ENCODE results near the gene PXDN.
"Not testable (repeated sequence)": the region's sequence is repeated elsewhere in the genome, so short reads cannot be mapped to it uniquely, and the experiment has no call there.

PXDN gene

GRCh38 chr2:1722692-1723091 lies 21.6 kb downstream of the PXDN start:
- Histone ChIP-seq H3K27ac (ENCODE audit: insufficient read depth, low read length, poor library complexity, severe bottlenecking) (no peak overlapping the region), H3K9me3 (ENCODE audit: control insufficient read depth, low read length) (no peaks in the 10 kb centered on the region), H3K27me3 (replicated peaks; ENCODE audit: control insufficient read depth, insufficient read depth, low read length, poor library complexity, severe bottlenecking) (no peaks in the 10 kb centered on the region), H3K36me3 (ENCODE audit: control insufficient read depth, insufficient read depth, low read length) (no peaks in the 10 kb centered on the region), H3K4me3 (ENCODE audit: insufficient read depth, low read depth, low read length, poor library complexity, severe bottlenecking) (no peak overlapping the region), H3K4me1 (ENCODE audit: control insufficient read depth, insufficient read depth, low read length, poor library complexity, severe bottlenecking) (no peaks in the 10 kb centered on the region)
- no peak for DNase-seq

DNA sequence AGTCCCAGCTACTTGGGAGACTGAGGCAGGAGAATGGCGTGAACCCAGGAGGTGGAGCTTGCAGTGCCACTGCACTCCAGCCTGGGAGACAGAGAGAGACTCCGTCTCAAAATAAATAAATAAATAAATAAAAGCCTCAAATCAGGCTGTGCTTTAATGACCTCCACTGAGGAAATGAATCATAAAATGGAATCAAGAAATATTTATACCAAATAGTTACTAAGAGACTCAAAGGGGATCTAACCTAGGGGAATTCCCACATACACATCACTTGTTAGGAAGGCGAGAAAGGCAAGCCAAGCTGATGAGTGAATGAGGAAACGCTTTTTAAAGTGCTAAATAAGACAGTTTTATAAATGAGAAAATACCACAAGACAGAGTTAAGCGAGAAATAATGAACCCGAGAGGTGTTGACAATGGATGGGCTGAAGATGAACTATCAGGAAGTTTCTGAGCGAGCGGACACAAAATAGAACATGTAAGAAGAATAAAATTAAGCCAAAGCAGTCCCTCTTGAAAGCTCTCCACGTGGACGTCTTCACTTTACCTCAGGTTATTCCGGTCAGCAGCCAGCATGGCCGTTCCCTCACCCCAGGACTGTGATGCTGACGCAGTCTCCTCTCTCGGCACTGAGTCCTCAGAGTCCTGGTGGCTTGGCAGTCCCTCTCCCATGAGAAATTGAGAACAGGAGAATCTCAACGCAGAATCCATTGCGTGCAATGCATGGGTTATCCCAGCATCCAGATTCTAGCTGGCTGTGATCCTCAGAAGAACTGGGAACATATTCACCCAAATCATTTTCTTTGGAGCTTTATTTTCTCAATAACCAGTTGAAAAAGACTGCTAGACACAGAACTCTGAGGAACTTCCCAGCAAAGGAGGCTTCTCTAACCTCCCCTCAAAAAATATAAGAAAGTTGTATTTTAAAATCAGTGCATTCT lies 22.3 kb downstream of the PXDN start:
- H3K27me3 ChIP-seq (replicated peaks; ENCODE audit: control insufficient read depth, insufficient read depth, low read length, poor library complexity, severe bottlenecking), result no peaks in the 10 kb centered on the region
- H3K27ac ChIP-seq (ENCODE audit: insufficient read depth, low read length, poor library complexity, severe bottlenecking), result no peak overlapping the region
- H3K4me3 ChIP-seq (ENCODE audit: insufficient read depth, low read depth, low read length, poor library complexity, severe bottlenecking), result no peak overlapping the region
- no peaks in the 10 kb centered on the region for H3K4me1 ChIP-seq (ENCODE audit: control insufficient read depth, insufficient read depth, low read length, poor library complexity, severe bottlenecking)
- no peak for DNase-seq
- no peaks in the 10 kb centered on the region for H3K36me3 ChIP-seq (ENCODE audit: control insufficient read depth, insufficient read depth, low read length)
- H3K9me3 ChIP-seq (ENCODE audit: control insufficient read depth, low read length), result no peaks in the 10 kb centered on the region

DNA sequence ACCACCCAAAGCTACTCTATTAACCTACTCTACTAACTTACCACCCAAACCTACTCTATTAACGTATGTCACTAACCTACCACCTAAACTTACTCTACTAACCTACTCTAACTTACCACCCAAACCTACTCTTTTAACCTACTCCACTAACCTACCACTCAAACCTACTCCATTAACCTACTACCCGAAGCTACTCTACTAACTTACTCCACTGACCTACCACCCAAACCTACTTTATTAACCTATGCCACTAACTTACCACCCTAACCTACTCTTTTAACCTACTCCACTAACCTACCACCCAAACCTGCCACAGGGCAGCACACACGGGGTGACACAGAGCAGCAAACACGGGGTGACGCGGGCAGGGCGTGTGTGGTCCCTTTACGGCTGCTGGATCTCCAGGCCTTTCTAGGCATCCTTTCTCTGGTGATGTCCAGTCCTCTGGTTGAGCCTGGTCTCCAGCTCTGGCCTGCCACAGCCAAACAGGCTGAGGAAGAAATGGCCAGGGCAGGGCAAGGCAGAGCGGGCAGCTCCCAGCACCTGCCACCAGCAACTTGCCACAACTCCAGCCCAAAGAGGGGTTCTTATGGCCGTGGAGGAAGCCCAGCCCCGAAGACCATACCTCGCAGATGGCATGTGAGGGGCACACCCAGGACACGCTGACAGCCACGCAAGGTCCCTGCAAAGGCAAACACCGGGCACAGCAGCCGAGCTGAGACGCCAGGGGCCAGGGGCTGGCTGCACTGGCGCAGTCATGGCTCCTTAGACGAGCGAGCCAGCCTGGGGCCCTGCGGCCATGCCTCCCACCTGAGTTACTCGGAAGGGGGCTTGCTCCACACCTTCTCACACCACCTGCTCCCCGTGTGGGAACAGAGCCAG lies 25.7 kb downstream of the PXDN start:
- no peak overlapping the region for H3K4me3 ChIP-seq (ENCODE audit: insufficient read depth, low read depth, low read length, poor library complexity, severe bottlenecking)

GRCh38 chr2:1717113-1717512 lies 27.2 kb downstream of the PXDN start:
- Histone ChIP-seq H3K9me3 (ENCODE audit: control insufficient read depth, low read length) (no peaks in the 10 kb centered on the region), H3K27ac (ENCODE audit: insufficient read depth, low read length, poor library complexity, severe bottlenecking) (no peak overlapping the region), H3K4me1 (ENCODE audit: control insufficient read depth, insufficient read depth, low read length, poor library complexity, severe bottlenecking) (no peaks in the 10 kb centered on the region), H3K36me3 (ENCODE audit: control insufficient read depth, insufficient read depth, low read length) (no peaks in the 10 kb centered on the region), H3K4me3 (ENCODE audit: insufficient read depth, low read depth, low read length, poor library complexity, severe bottlenecking) (no peak overlapping the region), H3K27me3 (replicated peaks; ENCODE audit: control insufficient read depth, insufficient read depth, low read length, poor library complexity, severe bottlenecking) (no peaks in the 10 kb centered on the region)
- DNase-seq, result no peak

More for the DNA sequence above, 25.7 kb downstream of the PXDN start:
- no peak for DNase-seq
- H3K4me1 ChIP-seq (ENCODE audit: control insufficient read depth, insufficient read depth, low read length, poor library complexity, severe bottlenecking), result no peaks in the 10 kb centered on the region
- no peaks in the 10 kb centered on the region for H3K36me3 ChIP-seq (ENCODE audit: control insufficient read depth, insufficient read depth, low read length)
- no peaks in the 10 kb centered on the region for H3K9me3 ChIP-seq (ENCODE audit: control insufficient read depth, low read length)
- no peak overlapping the region for H3K27ac ChIP-seq (ENCODE audit: insufficient read depth, low read length, poor library complexity, severe bottlenecking)
- no peaks in the 10 kb centered on the region for H3K27me3 ChIP-seq (replicated peaks; ENCODE audit: control insufficient read depth, insufficient read depth, low read length, poor library complexity, severe bottlenecking)

- no peak overlapping the region for H3K4me3 ChIP-seq (ENCODE audit: insufficient read depth, low read depth, low read length, poor library complexity, severe bottlenecking)
- DNase-seq, result no peak
- H3K9me3 ChIP-seq (ENCODE audit: control insufficient read depth, low read length), result no peaks in the 10 kb centered on the region
- H3K27me3 ChIP-seq (replicated peaks; ENCODE audit: control insufficient read depth, insufficient read depth, low read length, poor library complexity, severe bottlenecking), result no peaks in the 10 kb centered on the region
- no peaks in the 10 kb centered on the region for H3K4me1 ChIP-seq (ENCODE audit: control insufficient read depth, insufficient read depth, low read length, poor library complexity, severe bottlenecking)
- H3K36me3 ChIP-seq (ENCODE audit: control insufficient read depth, insufficient read depth, low read length), result no peaks in the 10 kb centered on the region
- no peak overlapping the region for H3K27ac ChIP-seq (ENCODE audit: insufficient read depth, low read length, poor library complexity, severe bottlenecking)
Measured at GRCh38 chr2:1716441-1716840, 27.9 kb downstream of the PXDN start.

- not testable (repeated sequence) for H3K36me3 ChIP-seq (ENCODE audit: control insufficient read depth, insufficient read depth, low read length); DNase-seq; H3K4me3 ChIP-seq (ENCODE audit: insufficient read depth, low read depth, low read length, poor library complexity, severe bottlenecking); H3K9me3 ChIP-seq (ENCODE audit: control insufficient read depth, low read length); H3K27ac ChIP-seq (ENCODE audit: insufficient read depth, low read length, poor library complexity, severe bottlenecking); H3K27me3 ChIP-seq (replicated peaks; ENCODE audit: control insufficient read depth, insufficient read depth, low read length, poor library complexity, severe bottlenecking); H3K4me1 ChIP-seq (ENCODE audit: control insufficient read depth, insufficient read depth, low read length, poor library complexity, severe bottlenecking)
Measured at GRCh38 chr2:1716014-1716305, 28.4 kb downstream of the PXDN start.

DNA sequence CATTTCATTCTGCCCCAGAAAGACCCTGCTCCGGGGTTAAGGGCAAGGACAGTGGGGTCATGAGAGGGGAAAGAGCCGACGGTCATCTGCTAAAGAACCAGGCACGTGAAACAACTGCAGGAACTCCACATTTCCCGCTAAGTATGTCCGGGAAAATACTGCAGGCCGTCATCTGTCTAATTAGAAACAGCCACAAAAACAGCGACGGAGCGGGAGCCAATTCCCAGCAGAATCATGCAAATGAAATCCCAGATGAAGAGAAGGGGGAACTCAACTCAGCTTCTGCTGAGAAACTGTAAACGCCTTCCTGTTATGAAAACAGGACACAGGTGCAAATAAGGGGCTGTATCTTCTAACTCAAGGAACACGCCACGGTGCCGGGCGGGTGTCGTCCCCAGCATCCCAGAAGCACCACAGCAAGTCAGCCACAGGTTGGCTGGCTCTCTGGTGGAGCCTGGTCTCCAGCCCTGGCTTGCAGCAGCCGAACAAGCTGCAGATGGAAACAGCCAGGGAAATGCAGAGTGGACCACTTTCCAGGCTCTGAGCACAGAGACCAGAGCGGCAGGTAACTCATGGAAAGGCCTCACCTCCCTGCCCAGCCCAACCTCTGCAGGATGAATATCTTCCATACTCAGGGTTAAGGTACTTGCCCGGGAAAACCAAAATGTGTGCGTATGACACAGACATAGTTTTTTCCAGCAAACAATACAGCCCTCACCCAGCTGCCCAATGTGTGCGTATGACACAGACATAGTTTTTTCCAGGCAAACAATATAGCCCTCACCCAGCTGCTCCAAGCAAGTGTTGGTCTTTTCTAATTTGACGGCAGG lies 28.9 kb downstream of the PXDN start:
- Histone ChIP-seq H3K9me3 (ENCODE audit: control insufficient read depth, low read length) (no peaks in the 10 kb centered on the region), H3K36me3 (ENCODE audit: control insufficient read depth, insufficient read depth, low read length) (no peaks in the 10 kb centered on the region), H3K27ac (ENCODE audit: insufficient read depth, low read length, poor library complexity, severe bottlenecking) (no peak overlapping the region), H3K4me1 (ENCODE audit: control insufficient read depth, insufficient read depth, low read length, poor library complexity, severe bottlenecking) (no peaks in the 10 kb centered on the region), H3K27me3 (replicated peaks; ENCODE audit: control insufficient read depth, insufficient read depth, low read length, poor library complexity, severe bottlenecking) (no peaks in the 10 kb centered on the region), H3K4me3 (ENCODE audit: insufficient read depth, low read depth, low read length, poor library complexity, severe bottlenecking) (no peak overlapping the region)
- no peak for DNase-seq

- no peaks in the 10 kb centered on the region for H3K4me1 ChIP-seq (ENCODE audit: control insufficient read depth, insufficient read depth, low read length, poor library complexity, severe bottlenecking)
- H3K27me3 ChIP-seq (replicated peaks; ENCODE audit: control insufficient read depth, insufficient read depth, low read length, poor library complexity, severe bottlenecking), result no peaks in the 10 kb centered on the region
- no peaks in the 10 kb centered on the region for H3K9me3 ChIP-seq (ENCODE audit: control insufficient read depth, low read length)
- H3K4me3 ChIP-seq (ENCODE audit: insufficient read depth, low read depth, low read length, poor library complexity, severe bottlenecking), result no peak overlapping the region
- DNase-seq, result no peak
- H3K27ac ChIP-seq (ENCODE audit: insufficient read depth, low read length, poor library complexity, severe bottlenecking), result no peak overlapping the region
- no peaks in the 10 kb centered on the region for H3K36me3 ChIP-seq (ENCODE audit: control insufficient read depth, insufficient read depth, low read length)
Measured at GRCh38 chr2:1714291-1715064, 29.8 kb downstream of the PXDN start.

DNA sequence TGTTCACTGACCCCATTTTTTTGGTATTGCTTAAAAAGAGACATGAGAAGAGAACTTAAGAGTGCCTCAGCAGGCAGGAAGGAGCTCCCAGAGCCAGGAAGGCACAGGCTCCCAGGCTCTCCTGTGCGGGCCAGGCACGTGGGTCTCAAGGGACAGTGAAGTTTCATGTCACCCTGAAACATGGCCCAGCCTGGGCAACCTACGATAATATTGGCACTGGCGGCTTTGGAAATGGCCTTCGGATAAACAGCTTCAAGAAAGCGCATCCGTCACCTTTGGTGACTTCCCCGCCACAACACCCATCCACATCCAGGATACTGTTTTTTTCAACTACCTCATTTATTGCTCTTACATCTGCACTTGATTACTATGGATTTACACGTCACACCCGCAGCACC lies 30.5 kb downstream of the PXDN start:
- no peaks in the 10 kb centered on the region for H3K9me3 ChIP-seq (ENCODE audit: control insufficient read depth, low read length)
- H3K27me3 ChIP-seq (replicated peaks; ENCODE audit: control insufficient read depth, insufficient read depth, low read length, poor library complexity, severe bottlenecking), result no peaks in the 10 kb centered on the region
- H3K4me3 ChIP-seq (ENCODE audit: insufficient read depth, low read depth, low read length, poor library complexity, severe bottlenecking), result no peak overlapping the region
- no peaks in the 10 kb centered on the region for H3K4me1 ChIP-seq (ENCODE audit: control insufficient read depth, insufficient read depth, low read length, poor library complexity, severe bottlenecking)
- H3K36me3 ChIP-seq (ENCODE audit: control insufficient read depth, insufficient read depth, low read length), result no peaks in the 10 kb centered on the region
- no peak overlapping the region for H3K27ac ChIP-seq (ENCODE audit: insufficient read depth, low read length, poor library complexity, severe bottlenecking)
- no peak for DNase-seq

Measured in effector memory CD4-positive, alpha-beta T cell (primary cell).